ENCODE results near the gene GPATCH1. TPM values are rescaled to one million over a fixed set of nuclear protein-coding genes. Genes with fewer than 3 reads are reported as not detected.

The GPATCH1 gene
- total and polyA plus RNA-seq, 2 experiments from 2014 or later = 5.7 to 6.4 TPM

DNA sequence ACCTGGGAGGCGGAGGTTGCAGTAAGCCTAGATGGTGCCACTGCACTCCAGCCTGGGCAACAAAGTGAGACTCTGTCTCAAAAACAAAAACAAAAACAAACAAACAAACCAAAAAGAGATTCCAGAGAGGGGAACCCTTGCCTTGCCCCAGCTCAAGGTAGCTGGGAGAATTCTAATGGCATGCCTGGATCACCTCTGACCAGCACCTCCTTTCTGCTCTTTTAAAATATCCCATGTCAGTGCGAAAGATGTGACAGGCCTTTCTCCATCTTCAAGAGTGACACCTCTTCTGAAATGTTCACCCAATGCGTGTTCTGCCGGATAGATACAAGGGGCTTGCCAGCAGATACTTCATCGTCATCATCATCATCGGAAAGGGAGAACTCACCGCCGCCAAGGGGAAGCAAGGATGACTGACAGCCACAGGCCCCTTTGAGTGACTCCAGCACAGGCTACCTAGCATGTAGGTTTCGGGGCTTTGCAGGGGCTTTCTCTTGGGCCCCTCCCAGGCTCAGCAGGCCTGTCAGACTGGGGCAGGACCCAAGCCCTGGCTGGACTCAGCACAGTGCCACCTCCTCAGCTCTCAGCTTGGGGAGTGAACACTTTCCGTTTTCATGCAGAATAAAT, 94.3 kb downstream of the GPATCH1 start:
- H3K4me1 ChIP-seq (ENCODE audit: low read depth) = peaks cover 9% of the 10 kb centered on the region
- H3K9me3 ChIP-seq (ENCODE audit: low read depth) = no peaks in the 10 kb centered on the region
- TF ChIP-seq, protein P1, sequence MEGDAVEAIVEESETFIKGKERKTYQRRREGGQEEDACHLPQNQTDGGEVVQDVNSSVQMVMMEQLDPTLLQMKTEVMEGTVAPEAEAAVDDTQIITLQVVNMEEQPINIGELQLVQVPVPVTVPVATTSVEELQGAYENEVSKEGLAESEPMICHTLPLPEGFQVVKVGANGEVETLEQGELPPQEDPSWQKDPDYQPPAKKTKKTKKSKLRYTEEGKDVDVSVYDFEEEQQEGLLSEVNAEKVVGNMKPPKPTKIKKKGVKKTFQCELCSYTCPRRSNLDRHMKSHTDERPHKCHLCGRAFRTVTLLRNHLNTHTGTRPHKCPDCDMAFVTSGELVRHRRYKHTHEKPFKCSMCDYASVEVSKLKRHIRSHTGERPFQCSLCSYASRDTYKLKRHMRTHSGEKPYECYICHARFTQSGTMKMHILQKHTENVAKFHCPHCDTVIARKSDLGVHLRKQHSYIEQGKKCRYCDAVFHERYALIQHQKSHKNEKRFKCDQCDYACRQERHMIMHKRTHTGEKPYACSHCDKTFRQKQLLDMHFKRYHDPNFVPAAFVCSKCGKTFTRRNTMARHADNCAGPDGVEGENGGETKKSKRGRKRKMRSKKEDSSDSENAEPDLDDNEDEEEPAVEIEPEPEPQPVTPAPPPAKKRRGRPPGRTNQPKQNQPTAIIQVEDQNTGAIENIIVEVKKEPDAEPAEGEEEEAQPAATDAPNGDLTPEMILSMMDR (IDR thresholded peaks at IDR 0.05; ENCODE audit: low read depth, low read length) = no peak
- H3K36me3 ChIP-seq = no peaks in the 10 kb centered on the region
- no peak overlapping the region for H3K4me3 ChIP-seq
- no peaks in the 10 kb centered on the region for H3K27me3 ChIP-seq
- DNase-seq (ENCODE audit: low read depth in 1 of 2, low spot score in 1 of 2) = no peak
- H3K27ac ChIP-seq = peak overlapping the region; percentile 94

DNA sequence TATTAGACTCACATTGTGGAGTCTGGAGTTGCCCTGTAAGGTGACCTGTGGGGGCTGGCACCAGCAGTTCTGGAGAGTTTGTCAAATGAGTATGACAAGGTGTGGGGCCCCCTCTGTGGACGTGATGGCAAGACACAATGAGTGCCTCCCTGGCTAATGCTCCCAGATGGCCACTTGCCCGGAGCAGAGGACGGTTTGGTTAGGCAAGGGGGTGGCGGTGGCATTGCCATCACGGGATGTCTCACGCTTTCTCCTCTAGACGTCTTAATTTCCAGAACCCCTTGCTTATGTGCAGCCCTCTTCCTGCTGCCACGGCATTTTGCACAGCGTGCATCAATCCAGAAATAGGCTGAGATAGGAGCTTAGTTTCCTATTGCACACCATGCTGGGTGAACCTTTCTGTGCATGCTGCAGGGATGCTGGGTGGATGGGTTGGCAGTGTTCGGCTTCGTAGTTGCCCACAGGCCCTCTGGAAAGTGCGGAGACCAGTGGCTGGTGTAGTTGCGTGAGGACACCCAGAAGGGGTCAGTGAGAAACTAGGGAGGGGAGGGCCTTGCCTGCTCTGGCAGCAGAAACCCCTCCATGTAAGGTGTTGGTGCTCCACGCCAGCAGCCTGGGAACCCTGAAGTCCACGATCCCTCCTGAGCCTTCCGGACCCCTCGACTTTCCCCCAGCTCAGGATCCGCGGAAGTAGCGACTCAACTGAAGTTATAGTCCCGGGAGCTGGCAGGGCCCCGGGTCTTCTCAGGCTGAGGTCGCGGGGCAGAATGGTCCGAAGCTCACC, 95.1 kb downstream of the GPATCH1 start:
- Histone ChIP-seq H3K9me3 (ENCODE audit: low read depth) (no peaks in the 10 kb centered on the region), H3K4me3 (peak overlapping the region; percentile 76), H3K27me3 (no peaks in the 10 kb centered on the region), H3K36me3 (no peaks in the 10 kb centered on the region), H3K27ac (peak overlapping the region; percentile 94), H3K4me1 (ENCODE audit: low read depth) (peaks cover 9% of the 10 kb centered on the region)
- DNase-seq (ENCODE audit: low read depth in 1 of 2, low spot score in 1 of 2) = peak; percentile 47 to 56
- TF ChIP-seq, protein P1 (IDR thresholded peaks at IDR 0.05; ENCODE audit: low read depth, low read length) = no peak

DNA sequence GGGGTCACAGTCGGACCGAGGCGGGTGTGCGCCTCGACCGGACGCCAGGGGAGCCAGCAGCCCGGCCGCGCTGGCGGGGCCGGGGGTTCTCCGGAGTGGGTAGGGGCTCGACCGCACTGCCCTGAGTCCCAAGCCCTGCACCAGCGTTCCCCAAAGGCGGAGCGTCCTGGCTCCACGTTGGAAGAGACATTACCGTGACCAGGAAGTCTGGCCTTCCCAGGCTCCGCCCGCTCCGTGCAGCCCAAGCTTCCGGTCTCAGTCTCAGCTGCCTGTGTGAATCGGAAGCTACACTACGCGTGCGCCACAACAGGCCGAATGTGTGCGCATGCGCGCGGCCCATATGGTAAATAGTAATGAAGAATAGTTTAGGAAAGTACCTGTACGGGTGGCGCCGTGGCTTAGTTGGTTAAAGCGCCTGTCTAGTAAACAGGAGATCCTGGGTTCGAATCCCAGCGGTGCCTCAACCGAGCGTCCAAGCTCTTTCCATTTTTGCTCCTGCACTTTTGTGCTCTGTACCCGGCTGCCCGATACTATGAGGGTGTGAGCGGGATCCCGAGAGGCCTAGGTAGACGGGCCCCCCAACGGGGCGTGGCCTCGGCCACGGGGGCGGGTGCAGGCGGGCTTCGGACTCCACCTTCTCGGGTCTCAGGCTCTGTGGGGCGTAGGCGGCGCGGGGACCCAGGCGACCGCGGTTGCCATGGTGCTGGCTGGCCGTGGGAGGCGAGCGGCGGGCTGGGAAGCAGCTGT, 95.9 kb downstream of the GPATCH1 start:
- TF ChIP-seq, protein P1 (IDR thresholded peaks at IDR 0.05; ENCODE audit: low read depth, low read length) = peak; percentile 29
- H3K27ac ChIP-seq = peak overlapping the region; percentile 94
- no peaks in the 10 kb centered on the region for H3K36me3 ChIP-seq
- peak; percentile 97 to 99 for DNase-seq (ENCODE audit: low read depth in 1 of 2, low spot score in 1 of 2)
- H3K9me3 ChIP-seq (ENCODE audit: low read depth) = no peaks in the 10 kb centered on the region
- peaks cover 9% of the 10 kb centered on the region for H3K4me1 ChIP-seq (ENCODE audit: low read depth)
- H3K4me3 ChIP-seq = peak overlapping the region; percentile 76
- H3K27me3 ChIP-seq = no peaks in the 10 kb centered on the region

DNA sequence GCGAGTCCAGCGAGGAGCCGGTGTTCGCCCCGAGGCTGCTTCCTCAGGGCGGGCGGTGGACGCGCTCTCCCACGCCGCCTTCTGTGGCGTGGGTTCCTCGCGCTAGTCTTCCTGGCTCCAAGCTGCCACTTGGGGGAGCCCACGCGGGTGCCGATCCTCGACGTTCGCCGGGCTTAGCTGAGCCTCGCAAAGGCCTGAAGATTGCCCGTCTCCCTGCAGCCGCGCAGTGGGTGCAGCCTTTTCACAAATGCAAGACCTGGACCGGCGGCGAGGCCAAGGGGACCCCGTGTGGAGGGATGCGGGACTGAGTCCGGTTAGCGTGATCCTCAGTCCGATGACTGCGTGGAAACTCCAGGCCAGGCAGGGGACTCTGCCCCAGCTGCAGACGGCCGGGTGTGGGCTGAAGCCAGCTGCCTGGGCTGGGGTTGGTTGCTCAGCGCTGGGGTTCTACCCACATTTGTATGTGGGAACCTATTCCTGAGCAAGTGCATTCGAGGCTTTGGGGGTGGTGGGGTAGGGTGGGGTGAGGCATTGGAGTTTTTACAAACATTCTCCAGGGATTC, 96.5 kb downstream of the GPATCH1 start:
- peak overlapping the region; percentile 46 for H3K4me3 ChIP-seq
- H3K36me3 ChIP-seq = no peaks in the 10 kb centered on the region
- TF ChIP-seq, protein P1 (IDR thresholded peaks at IDR 0.05; ENCODE audit: low read depth, low read length) = peak; percentile 39
- DNase-seq (ENCODE audit: low read depth in 1 of 2, low spot score in 1 of 2) = peak in 1 of 2 donors; percentile 79
- H3K9me3 ChIP-seq (ENCODE audit: low read depth) = no peaks in the 10 kb centered on the region
- peak overlapping the region; percentile 56 for H3K27ac ChIP-seq
- no peaks in the 10 kb centered on the region for H3K27me3 ChIP-seq
- peaks cover 9% of the 10 kb centered on the region for H3K4me1 ChIP-seq (ENCODE audit: low read depth)

Other genes with a start within 250 kb of the GPATCH1 start
- 0.71 and 0.92 TPM in 2 replicates for gene SLC7A9, start 211.4 kb upstream of the GPATCH1 start, total RNA-seq
- gene SLC7A9, start 211.4 kb upstream of the GPATCH1 start, polyA plus RNA-seq = 0.67 TPM in 1 of 2 replicates, not detected in the other
- 13.8 and 20.0 TPM in 2 replicates for gene CEP89, start 109.2 kb upstream of the GPATCH1 start, total RNA-seq
- gene CEP89, start 109.2 kb upstream of the GPATCH1 start, polyA plus RNA-seq = 19.4 and 28.9 TPM in 2 replicates
- gene FAAP24, start 108.9 kb upstream of the GPATCH1 start, total RNA-seq = 2.2 and 2.4 TPM in 2 replicates
- 3.1 and 3.3 TPM in 2 replicates for gene FAAP24, start 108.9 kb upstream of the GPATCH1 start, polyA plus RNA-seq
- gene RHPN2, start 16.3 kb upstream of the GPATCH1 start, total RNA-seq = 21.7 and 26.6 TPM in 2 replicates
- 11.7 and 12.5 TPM in 2 replicates for gene RHPN2, start 16.3 kb upstream of the GPATCH1 start, polyA plus RNA-seq
- gene WDR88, start 50.9 kb downstream of the GPATCH1 start, total RNA-seq = not detected in 2 replicates
- gene WDR88, start 50.9 kb downstream of the GPATCH1 start, polyA plus RNA-seq = 0.78 and 0.79 TPM in 2 replicates
- gene LRP3, start 113.1 kb downstream of the GPATCH1 start, total RNA-seq = 38.4 and 51.5 TPM in 2 replicates
- 31.8 and 39.4 TPM in 2 replicates for gene LRP3, start 113.1 kb downstream of the GPATCH1 start, polyA plus RNA-seq
- gene SLC7A10, start 144.7 kb downstream of the GPATCH1 start, total RNA-seq = not detected in 2 replicates
- 0.86 TPM in 1 of 2 replicates, not detected in the other for gene SLC7A10, start 144.7 kb downstream of the GPATCH1 start, polyA plus RNA-seq
- gene CEBPA, start 221.4 kb downstream of the GPATCH1 start, total RNA-seq = 6.2 and 6.7 TPM in 2 replicates
- gene CEBPA, start 221.4 kb downstream of the GPATCH1 start, polyA plus RNA-seq = 2.4 and 3.2 TPM in 2 replicates

All from cardiac muscle cell (in vitro differentiated cells and primary cell).